HG02763 (cell line): Measurements from ENCODE around the gene RPS24.

Experiments
- ATAC-seq: cut with Tn5 transposase; IDR thresholded peaks from one replicate; pipeline ENCODE4 v1.9.1; 2021; ENCODE audit warnings: mild to moderate bottlenecking, moderate library complexity; ENCODE audit not compliant: unreplicated experiment

RPS24 gene

DNA sequence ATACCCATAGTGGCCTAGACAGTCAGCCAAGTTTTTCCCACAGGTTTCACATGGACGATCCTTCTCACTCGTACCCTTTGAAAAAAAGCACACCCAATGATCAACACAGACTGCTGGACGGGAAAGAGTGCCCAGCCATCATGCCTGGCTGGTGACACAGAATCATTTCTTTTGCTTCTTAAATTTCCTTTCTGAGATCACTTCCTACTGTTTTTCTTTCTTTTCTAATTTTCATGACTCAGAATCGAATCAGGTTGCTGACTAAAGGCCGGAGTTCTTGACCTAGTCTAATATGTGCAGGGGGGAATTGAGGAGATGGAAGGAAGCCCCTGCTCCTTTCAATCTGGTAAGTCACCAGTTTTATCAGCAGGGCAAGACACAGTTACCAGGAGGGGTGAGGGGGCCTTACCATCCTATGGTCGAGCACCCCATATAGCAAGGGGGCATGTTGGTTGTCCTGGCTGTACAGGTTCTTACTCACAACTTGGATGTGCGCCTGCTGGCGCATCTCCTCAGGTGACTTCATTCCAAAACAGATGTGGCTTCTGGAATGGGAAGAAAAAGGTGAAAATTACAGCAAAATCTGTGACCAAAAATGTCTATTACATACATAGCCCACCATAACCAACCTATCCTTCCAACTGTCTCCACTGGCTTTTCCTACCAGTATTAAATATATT lies 7.8 kb upstream of the RPS24 start:
- no peak for ATAC-seq

DNA sequence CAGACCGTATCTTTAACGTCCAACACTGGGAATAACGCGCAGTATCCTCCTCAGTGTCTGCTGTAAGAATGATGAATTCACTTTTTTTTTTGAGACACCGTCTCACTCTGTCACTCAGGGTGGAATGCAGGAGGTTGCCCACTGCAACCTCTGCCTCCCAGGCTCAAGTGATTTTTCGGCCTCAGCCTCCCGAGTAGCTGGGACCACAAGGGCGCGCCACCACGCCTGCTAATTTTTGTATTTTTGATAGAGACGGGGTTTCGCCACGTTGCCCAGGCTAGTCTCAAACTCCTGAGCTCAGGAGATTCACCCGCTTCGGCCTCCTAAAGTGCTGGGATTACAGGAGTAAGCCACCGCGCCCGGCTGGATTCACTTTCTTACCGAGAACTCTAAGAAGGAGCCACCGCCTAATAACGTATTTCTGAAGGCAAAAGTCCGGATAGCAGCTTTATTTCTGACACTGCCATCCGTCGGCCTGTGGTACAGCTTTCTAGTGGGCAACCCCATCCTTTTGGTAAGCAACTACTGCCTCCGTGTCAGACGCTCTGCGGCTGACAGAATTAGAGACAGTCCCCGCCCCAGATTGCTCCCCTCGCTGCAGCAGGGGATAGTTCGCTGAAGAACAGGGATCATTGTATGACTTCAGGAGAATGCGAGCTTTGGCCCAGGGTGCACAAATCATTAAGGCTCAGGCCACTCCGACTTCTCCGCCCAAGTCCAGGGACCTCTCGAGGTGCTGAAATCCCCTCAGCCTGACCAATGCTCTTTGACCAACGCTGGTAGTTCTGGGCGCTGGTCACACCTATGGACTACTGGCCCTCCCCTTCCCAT lies 5.0 kb upstream of the RPS24 start:
- ATAC-seq, result no peak

DNA sequence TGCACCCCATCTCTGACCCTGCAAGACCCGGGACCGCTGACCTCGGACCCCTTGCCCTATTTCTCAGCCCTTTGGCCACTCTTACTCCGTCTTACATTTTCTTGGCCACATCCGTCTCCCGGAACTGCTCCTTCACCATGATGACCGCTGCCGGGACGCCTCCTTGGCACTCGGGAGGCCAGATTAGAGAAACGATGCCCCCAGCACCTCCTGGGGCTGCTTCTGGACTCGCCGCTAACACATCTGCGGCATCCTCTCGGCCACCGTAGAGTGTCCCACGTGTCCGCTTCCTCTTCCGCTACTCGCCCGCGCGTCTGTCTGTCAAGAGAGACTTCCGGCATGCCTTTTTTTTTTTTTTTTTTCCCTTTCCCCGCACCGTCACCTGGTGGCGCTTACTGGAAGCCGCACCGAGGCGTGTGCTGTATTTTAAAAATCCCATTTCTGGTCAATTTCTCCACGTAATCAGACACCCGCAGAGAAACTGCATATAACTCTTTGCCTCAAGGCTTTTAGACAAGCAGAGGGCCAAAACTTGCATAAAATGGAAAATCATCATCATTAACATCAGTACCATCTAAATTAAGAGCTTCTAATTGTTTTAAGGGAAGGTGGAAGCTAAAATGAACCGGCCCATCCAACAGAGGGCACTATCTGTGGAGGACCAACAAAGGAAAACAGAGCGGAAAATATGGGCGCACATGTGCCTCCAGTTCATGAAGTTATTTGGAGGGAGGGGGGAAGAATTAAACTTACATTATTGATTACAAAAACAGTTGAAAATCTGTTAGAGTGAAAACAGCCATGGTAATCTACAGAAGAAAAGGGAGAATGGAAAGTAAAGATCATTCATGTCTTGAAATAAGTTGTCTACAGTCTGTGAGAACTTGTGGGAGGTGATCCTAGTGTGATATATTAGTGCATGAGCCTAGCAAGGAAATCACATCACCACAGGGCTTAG lies 4.1 kb upstream of the RPS24 start, which contains the start of gene POLR3A:
Gene POLR3A, minus strand, starts transcription at position 247 of the 958 bp plus-strand sequence. Its CDS starts 108 bp downstream, at position 139.
- ATAC-seq, result peak; percentile 61

DNA sequence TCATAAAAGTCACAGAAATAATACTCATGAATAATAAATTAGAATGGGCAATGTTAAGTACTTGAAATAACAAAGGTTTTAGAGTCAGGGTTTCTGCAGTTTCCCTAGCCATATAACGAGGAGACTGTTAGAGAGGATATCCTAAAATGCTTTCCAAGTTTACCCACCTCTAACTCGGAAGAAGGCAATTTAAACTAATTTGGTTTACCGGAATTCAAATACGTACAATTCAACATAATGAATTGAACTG lies 351 bp upstream of the RPS24 start:
- ATAC-seq, result no peak

DNA sequence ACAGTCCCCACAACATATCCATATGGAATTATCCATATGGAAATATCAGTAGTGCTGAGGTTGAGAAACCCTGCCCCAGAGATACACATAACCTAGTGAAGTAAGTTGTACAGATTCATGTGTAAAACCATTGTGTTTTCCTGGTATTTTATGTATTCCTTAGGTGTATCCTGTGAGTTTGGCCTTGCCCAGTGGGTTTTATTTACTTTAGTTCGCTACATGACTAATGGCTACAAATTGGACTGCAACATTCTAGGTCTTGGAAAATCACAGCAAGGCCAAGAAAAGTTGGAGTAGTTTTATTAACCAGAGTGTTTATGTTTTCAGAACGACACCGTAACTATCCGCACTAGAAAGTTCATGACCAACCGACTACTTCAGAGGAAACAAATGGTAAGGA lies 1.4 kb downstream of the RPS24 start:
- ATAC-seq, result no peak

DNA sequence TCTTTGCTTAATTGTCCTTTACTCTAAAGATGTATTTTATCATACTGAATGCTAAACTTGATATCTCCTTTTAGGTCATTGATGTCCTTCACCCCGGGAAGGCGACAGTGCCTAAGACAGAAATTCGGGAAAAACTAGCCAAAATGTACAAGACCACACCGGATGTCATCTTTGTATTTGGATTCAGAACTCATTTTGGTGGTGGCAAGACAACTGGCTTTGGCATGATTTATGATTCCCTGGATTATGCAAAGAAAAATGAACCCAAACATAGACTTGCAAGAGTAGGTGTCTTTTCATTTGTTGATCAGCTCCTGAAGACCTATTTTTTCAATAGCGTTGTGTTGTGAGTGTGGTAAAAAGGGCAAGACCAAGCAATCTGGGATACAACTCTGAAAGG lies 1.8 kb downstream of the RPS24 start:
- no peak for ATAC-seq

DNA sequence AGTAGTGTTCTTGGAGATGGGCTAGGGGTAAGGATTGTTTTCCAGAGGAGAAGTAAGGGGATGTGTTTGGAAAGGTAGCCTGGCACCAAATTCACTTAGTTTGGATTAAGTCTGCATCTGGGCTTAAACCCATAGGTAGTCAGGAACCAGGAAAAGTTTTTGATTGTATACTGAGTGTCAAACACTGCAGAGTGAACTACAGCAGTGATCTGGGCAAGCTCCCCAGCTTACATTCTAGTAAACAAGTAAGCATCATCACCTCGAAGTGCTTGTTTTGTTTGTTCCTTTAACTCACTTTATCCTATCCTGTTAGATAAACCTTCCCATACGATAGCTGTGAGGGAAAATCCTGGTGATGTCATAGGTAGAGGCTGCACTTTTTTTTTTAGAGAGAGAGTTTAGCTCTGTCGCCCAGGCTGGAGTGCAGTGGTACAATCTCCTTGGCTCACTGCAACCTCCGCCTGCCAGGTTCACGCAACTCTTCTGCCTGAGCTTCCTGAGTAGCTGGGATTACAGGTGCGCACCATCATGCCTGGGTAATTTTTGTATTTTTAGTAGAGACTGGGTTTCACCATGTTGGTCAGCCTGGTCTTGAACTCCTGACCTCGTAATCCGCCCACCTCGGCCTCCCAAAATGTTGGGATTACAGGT lies 2.4 kb downstream of the RPS24 start:
- no peak for ATAC-seq

DNA sequence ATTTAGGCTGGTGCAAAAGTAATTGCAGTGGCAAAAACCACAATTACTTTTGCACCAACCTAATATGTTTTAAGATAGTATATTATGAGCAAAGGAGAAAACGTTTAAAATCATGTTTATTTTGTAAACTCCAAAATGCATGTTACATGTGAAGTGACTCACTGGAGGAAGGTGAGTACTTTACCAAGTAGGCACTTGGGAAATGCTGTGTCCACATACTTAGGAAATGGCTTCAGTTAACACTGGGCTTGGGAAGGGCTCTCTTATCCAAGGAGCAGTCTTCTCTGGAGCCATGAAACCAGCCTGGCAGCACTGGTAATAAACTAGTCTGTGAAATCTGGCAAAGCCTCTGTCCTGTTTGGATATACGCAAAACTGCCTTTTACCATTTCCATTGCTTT lies 4.4 kb downstream of the RPS24 start:
- no peak for ATAC-seq

DNA sequence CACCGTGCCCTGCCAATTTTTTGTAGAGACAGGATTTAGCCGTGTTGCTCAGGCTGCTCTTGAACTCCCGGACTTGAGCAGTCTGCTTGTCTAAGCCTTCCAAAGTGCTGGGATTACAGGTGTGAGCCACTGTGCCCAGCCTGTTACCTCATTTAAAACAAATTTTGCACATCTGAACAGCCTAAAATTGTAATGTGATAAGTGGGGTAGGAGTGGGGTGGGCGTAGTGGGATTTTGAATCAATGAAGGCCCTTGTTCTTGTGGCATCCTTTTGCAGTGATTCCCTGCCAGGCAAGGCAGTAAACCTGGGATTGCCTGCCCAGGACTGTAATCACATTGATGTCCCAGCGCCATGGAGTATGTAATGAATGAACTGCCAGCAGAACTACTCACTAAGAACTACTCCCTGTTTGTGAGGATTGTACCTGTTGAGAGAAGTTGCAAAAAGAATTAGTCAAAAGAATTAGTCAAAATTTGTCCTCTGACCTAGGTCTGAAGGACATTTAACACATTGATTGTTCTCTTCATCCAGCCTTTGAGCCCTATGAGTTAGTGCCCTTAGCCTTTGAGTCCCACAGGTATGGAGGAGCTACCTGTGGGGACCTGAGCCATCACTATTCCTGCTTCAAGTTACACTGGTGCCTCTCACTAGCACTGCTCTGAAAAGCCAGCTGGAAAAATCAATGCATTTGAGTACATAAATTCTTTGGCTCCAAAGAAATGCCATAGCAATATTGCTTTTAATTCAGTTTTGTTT lies 5.3 kb downstream of the RPS24 start:
- ATAC-seq, result no peak

DNA sequence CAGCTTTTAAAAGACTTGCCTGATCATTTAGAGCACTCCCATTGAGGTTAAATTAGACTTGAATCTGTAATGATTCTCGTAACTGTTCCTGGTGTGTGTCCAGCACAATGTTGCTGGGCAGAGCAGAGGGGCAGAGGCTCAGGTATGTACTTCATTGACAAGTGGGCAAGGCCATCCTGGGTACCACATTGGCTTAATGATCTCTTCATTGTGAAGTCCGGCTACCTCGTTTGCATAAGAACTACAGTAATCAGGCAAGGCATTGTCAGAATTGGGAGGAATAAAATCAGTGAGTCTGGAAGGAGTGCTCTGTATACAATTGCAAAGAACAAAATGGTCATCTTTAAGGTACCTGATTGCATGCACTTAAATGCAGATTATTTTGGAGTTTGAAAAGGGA lies 6.1 kb downstream of the RPS24 start:
- no peak for ATAC-seq

DNA sequence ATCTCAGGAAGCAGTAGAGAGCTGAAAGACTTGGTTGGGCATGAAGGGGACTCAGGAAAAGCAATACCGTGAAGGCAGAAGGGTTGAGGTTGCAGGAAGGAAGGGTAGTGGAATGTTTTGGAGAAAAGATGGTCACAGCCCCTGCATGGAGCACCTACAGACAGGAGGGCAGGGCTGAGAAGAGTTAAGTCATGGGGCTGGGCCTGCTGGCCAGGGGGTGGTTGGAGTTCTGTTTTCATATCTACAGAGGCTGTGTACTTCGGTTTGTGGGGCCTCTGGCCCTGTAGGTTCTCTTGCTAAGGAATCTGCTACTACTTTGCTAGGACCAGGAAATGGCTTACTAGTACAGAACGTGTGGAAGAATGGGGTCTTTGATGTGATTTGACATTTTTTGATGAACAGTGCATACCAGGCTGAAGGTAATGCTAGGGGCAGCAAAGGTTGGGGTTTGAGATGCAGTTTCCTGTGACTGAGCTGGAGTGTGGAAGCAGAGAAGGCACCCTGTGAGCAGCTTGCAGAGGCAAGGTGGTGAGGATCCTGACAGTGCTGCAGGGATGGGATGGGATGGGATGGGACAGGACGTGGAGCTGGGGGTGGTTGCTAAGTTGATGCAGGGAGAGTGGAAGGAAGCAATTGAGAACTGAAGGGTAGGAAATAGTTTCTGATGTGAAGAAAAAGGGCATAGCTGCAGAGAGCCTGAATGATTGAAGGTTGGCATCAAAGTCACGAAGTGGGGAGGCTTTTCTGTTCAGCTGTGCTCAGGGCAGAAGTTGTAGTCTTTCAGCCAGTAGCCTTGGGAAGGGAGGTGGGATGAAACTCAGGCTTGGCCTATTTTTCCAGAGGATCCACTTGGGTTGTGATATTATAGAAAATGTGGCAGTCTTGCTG lies 7.8 kb downstream of the RPS24 start:
- no peak for ATAC-seq

DNA sequence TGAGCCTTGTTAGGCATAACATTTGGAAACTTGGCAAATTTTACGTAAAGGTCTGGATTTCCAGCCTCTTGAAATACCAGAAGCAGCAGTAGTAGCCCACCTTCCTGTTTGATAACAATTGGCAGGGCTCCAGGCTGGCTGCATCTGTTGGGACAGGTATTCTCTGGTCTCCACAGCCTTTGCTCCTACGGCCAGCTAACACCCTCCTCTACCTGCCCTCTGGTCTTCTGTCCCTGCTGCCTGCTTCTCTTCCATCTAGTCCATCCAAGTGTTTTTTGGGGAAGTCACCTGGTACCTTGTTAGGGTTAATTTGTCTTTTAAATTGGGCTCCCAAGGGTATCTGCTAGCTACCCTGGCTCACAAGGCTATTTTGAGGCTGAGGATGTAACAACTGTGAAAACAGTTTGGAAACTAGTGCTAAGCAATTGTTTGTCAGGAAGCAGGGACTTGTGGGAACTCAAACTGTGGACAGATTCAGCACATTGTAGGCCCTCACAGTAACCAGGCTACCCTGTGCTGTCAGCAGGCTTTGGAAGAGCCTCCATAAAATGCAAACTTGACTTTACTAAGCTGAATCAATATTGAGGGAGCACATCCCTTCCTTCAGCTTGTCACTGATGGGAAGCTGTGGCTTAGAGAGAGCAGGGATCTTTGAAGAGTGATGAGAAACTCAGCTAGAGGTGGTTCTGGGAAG lies 8.5 kb downstream of the RPS24 start:
- ATAC-seq, result no peak

DNA sequence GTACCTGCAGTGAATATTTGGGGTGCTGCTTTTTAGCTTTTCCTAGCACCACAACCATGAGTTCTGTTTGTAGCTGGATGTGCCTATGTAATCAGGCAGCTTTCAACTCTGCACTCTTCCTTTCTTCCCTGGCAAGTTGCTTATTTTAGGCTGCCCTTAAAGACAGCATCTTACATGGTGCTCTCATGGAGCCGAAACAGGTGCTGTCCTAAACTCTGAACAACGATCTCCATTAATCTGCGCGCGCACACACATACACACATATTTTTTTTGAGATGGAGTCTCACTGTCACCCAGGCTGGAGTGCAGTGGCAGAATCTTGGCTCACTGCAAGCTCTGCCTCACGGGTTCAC lies 9.1 kb downstream of the RPS24 start:
- no peak for ATAC-seq

DNA sequence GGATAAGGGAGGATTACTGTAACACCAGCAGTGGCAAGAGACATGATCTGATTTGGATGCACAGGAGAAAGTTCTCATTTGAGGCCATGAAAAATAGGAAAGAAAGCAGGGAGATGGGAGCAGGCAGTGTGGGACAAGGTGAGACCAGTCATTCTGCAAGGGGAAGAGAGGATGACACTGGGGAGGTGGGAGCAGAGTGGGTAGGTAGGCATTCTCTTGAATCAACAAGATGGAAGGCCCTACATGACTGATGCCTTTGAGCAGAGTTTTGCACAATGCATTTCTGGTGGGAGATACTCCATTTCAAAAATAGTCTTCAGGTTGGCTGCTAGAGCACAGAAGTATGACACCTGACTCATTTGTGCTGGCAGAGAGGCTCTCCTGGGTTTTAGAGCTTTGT lies 10.5 kb downstream of the RPS24 start:
- no peak for ATAC-seq

DNA sequence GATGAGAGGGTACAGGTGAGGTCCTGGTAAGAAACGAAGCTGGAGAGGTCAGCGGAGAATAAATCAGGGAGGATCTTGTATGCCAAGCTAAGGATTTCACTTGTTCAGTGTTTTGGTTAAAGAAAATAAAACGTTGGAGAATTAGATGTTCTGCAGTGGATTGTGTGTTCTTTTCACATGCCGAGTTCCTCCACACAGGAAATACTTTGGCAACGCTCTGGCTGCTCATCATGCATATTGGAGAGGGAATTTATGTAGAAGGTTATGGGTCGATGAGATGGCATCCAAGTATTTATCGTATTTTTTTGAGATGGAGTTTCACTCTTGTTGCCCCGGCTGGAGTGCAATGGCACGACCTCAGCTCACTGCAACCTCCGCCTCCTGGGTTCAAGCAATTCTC lies 11.0 kb downstream of the RPS24 start:
- no peak for ATAC-seq

DNA sequence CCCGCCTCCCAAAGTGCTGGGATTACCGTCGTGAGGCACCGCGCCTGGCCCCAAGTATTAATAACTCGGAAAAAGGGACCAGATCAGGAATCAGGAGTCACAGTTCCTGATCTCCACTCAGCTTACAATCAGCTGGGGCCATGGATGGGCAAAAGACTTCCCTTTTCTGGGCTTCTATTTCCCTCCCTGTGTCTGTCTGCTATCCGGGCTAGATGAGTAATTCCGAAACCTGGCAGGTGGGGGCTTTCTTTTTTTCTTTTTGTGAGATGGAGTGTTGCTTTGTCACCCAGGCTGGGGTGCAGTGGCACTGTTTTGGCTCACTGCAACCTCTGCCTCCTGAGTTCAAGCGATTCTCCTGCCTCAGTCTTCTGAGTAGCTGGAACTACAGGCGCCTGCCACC lies 11.6 kb downstream of the RPS24 start:
- ATAC-seq, result peak; percentile 75

DNA sequence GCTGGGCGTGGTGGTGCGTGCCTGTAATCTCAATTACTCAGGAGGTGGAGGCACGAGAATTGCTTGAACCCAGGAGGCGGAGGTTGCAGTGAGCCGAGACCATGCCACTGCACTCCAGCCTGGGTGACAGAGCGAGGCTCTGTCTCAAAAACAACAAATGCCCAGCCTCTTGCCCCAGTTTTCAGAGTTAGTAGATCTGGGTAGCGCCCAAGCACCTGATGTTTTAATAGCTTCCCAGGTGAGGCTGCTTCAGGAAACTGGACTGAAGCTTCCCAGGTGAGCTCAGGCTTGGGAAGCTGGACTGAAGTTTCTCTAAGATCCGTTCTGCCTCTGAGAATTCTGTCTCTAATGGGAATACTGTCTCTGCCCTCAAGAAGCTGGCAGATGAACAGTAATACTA lies 12.2 kb downstream of the RPS24 start:
- ATAC-seq, result no peak

DNA sequence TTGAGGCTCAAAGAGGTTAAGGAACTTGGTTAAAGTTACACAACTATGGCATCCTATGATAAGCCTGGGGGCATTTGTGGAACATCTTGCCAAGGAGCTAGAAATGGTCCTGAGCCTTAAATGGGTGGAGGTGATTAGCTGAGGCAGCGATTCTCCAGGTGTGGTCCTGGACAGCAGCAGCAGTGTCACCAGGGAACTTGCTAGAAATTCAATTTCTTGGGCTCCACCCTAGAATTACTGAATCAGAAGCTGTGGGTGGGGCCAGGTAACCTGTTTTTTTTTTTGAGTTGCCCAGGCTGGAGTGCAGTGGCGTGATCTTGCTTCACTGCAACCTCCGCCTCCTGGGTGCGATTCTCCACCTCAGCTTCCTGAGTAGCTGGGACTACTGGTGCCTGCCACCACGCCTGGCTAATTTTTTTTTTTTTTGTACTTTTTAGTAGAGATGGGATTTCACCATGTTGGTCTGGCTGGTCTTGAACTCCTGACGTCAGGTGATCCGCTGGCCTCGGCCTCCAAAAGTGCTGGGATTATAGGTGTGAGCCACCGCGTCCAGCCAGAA lies 13.1 kb downstream of the RPS24 start:
- ATAC-seq, result no peak
